Karpas-422 (cell line): ENCODE results near the gene IPO11. TPM values are rescaled to one million over a fixed set of nuclear protein-coding genes. Genes with fewer than 3 reads are reported as not detected.
"Not testable (repeated sequence)": the region's sequence is repeated elsewhere in the genome, so short reads cannot be mapped to it uniquely, and the experiment has no call there.

Experiments
- DNase-seq: peaks from one replicate; pipeline ENCODE4 v3.0.0-alpha.2; 2015
- H2AFZ ChIP-seq: fragments of 200-600 bp; sonication (generic); 2 replicates; pipeline ENCODE4 v1.6.1; 2014; ENCODE audit warnings: antibody characterized with exemption, low read length, mixed read lengths
- H3K27ac ChIP-seq: fragments of 200-600 bp; sonication (generic); 2 replicates; pipeline ENCODE4 v1.5.1; 2014; ENCODE audit warnings: mild to moderate bottlenecking, low read length, moderate library complexity
- H3K27me3 ChIP-seq: fragments of 200-600 bp; sonication (generic); 2 replicates; pipeline ENCODE4 v1.6.1; 2014; ENCODE audit warnings: low read length, mixed read lengths
- H3K36me3 ChIP-seq: fragments of 200-600 bp; sonication (generic); 2 replicates; pipeline ENCODE4 v1.6.1; 2014; ENCODE audit warnings: low read length, mixed read lengths; ENCODE audit not compliant: insufficient read depth
- H3K4me1 ChIP-seq: fragments of 200-600 bp; sonication (generic); 2 replicates; pipeline ENCODE4 v1.6.1; 2014; ENCODE audit warnings: mild to moderate bottlenecking, low read length, mixed read lengths
- H3K4me2 ChIP-seq: fragments of 200-600 bp; sonication (generic); 2 replicates; pipeline ENCODE4 v1.6.1; 2014; ENCODE audit warnings: low read length, low read depth, mild to moderate bottlenecking; ENCODE audit not compliant: poor library complexity, severe bottlenecking
- H3K4me3 ChIP-seq: fragments of 200-600 bp; sonication (generic); 2 replicates; pipeline ENCODE4 v1.5.1; 2014; ENCODE audit warnings: mild to moderate bottlenecking, antibody characterized with exemption, low read length, mixed read lengths
- H3K79me2 ChIP-seq: fragments of 200-600 bp; sonication (generic); 2 replicates; pipeline ENCODE4 v1.6.1; 2014; ENCODE audit warnings: mild to moderate bottlenecking, low read length, mixed read lengths
- H3K9ac ChIP-seq: fragments of 200-600 bp; sonication (generic); 2 replicates; pipeline ENCODE4 v1.6.0; 2014; ENCODE audit warnings: low read length
- H3K9me2 ChIP-seq: fragments of 200-600 bp; sonication (generic), shearing (Covaris generic); replicated peaks from 2 replicates; pipeline ENCODE4 v1.6.0; 2014; ENCODE audit warnings: mild to moderate bottlenecking, low read length, moderate library complexity; ENCODE audit not compliant: insufficient read depth
- H3K9me3 ChIP-seq: fragments of 300-700, 200-600 bp; sonication (generic); 2 replicates; pipeline ENCODE4 v1.6.1; 2014; ENCODE audit warnings: low read length, mixed read lengths
- H4K20me1 ChIP-seq: fragments of 200-600 bp; sonication (generic); 2 replicates; pipeline ENCODE4 v1.6.1; 2014; ENCODE audit warnings: mild to moderate bottlenecking, antibody characterized with exemption, low read length, low read depth; ENCODE audit not compliant: insufficient read depth
- small RNA-seq: library from RNA; depleted of rRNA; stranded (forward); fragments of <200 nt; gene quantifications from one replicate; pipeline ENCODE3, GENCODE V24; 2014
- total RNA-seq: library from RNA; depleted of rRNA; stranded (reverse); fragments of >200 nt; shearing (Covaris generic); gene quantifications from 2 replicates; pipeline ENCODE4 v1.2.3, GENCODE V29; 2014; ENCODE audit warnings: low replicate concordance; rRNA removed

Gene IPO11
- total RNA-seq, 1 experiment from 2014 or later = 31.5 TPM

DNA sequence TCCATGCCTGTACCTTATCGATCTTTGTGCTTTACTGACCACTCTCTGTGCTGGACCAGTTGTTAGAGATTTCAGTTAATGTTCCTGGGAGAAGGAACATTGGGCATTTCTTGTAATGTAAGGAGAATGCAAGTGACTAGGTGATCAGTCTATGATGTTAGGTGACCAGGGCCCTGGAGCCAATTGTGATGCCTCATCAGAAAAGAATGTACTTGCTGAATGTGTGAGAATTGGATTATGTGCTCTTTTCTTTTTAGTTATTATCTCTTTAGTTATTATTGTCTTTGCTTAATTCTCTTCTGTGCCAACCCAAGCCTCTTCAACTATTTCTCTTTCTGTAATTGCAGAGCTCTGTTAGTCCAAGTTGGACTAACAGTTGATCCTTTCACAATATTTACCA lies 258.9 kb downstream of the IPO11 start:
- H3K9ac ChIP-seq = no peak overlapping the region
- H2AFZ ChIP-seq = no peak overlapping the region
- H3K27me3 ChIP-seq = no peaks in the 10 kb centered on the region
- H3K79me2 ChIP-seq = no peaks in the 10 kb centered on the region
- no peaks in the 10 kb centered on the region for H3K4me1 ChIP-seq
- H3K36me3 ChIP-seq = no peaks in the 10 kb centered on the region
- H3K27ac ChIP-seq = no peak overlapping the region
- DNase-seq = no peak
- H3K4me2 ChIP-seq = no peak overlapping the region
- H3K4me3 ChIP-seq = no peak overlapping the region
- H4K20me1 ChIP-seq = no peaks in the 10 kb centered on the region
- no peaks in the 10 kb centered on the region for H3K9me2 ChIP-seq
- no peaks in the 10 kb centered on the region for H3K9me3 ChIP-seq

- H3K27me3 ChIP-seq, H2AFZ ChIP-seq, H3K4me3 ChIP-seq, H3K9me3 ChIP-seq, H3K4me1 ChIP-seq, DNase-seq, H3K4me2 ChIP-seq, H3K27ac ChIP-seq, H3K9ac ChIP-seq, H3K9me2 ChIP-seq, H3K36me3 ChIP-seq, H3K79me2 ChIP-seq, H4K20me1 ChIP-seq: not testable (repeated sequence)
Measured at GRCh38 chr5:62676596-62676995, 264.0 kb downstream of the IPO11 start.

Small RNA genes lying within 50 kb of the gene (small RNA-seq; reads per million reads assigned to genes)
- gene CKS1BP3 = not detected
- not detected for gene RNU6-661P

Other genes with a start within 250 kb of the IPO11 start
- 58.5 and 81.8 TPM in 2 replicates for gene KIF2A, start 106.6 kb upstream of the IPO11 start, total RNA-seq
- gene DIMT1, start 8.9 kb upstream of the IPO11 start, total RNA-seq = 48.6 and 56.5 TPM in 2 replicates
- gene LRRC70, start 166.1 kb downstream of the IPO11 start, total RNA-seq = 2.7 and 6.5 TPM in 2 replicates